Esophagus (tissue), 2 donors: Measurements from ENCODE around the gene HEPACAM. TPM values are rescaled to one million over a fixed set of nuclear protein-coding genes. Genes with fewer than 3 reads are reported as not detected.
A peak's percentile ranks its signal among the peaks of the same experiment; 100 is the strongest.

Experiments
- H3K27ac ChIP-seq, 2 donors: one replicate each; pipeline ENCODE4 v1.5.1; 2013; ENCODE audit warnings: low read depth in 2 of 2, mild to moderate bottlenecking in 2 of 2, inconsistent platforms in 1 of 2, low read length in 1 of 2, moderate library complexity in 1 of 2
- H3K27me3 ChIP-seq, 2 donors: one replicate each; pipeline ENCODE4 v1.6.1; 2013; ENCODE audit warnings: low read length in 2 of 2, control low read depth in 1 of 2, mild to moderate bottlenecking in 1 of 2; ENCODE audit not compliant: insufficient read depth in 2 of 2, control insufficient read depth in 1 of 2
- H3K36me3 ChIP-seq, 2 donors: one replicate each; pipeline ENCODE4 v1.6.1; 2013; ENCODE audit warnings: low read length in 1 of 2; ENCODE audit not compliant: control insufficient read depth in 2 of 2, insufficient read depth in 2 of 2
- H3K4me1 ChIP-seq, 2 donors: one replicate each; pipeline ENCODE4 v1.6.1; 2013; ENCODE audit warnings: low read length in 1 of 2; ENCODE audit not compliant: control insufficient read depth in 2 of 2, insufficient read depth in 2 of 2
- H3K4me3 ChIP-seq, 2 donors: one replicate each; pipeline ENCODE4 v1.5.1; 2013; ENCODE audit warnings: low read length in 2 of 2, mild to moderate bottlenecking in 2 of 2, low read depth in 1 of 2, moderate library complexity in 1 of 2
- H3K9me3 ChIP-seq, 2 donors: one replicate each; pipeline ENCODE4 v1.6.1; 2013; ENCODE audit warnings: mild to moderate bottlenecking in 2 of 2, low read depth in 1 of 2, low read length in 1 of 2, moderate library complexity in 1 of 2; ENCODE audit not compliant: control insufficient read depth in 2 of 2, insufficient read depth in 1 of 2
- WGBS, 2 donors: extraction: QIAGEN DNeasy Blood & Tissue Kit; methylation state at CpG; one replicate each; pipeline ENCODE4 v1.1.7; 2013; 5-methylcytosine and 5-hydroxymethylcytosine counted together
- polyA plus RNA-seq, 2 donors: library from polyadenylated mRNA; stranded (reverse); fragments of 200-250 nt; gene quantifications; one replicate each; pipeline ENCODE4 v1.2.3, GENCODE V29; 2013
- donor health status: healthy with polysubstance abuse.
- donor health status: Bipolar disorder and iron deficiency.

Gene HEPACAM
- polyA plus RNA-seq, 2 donors, result 0.02 TPM

DNA sequence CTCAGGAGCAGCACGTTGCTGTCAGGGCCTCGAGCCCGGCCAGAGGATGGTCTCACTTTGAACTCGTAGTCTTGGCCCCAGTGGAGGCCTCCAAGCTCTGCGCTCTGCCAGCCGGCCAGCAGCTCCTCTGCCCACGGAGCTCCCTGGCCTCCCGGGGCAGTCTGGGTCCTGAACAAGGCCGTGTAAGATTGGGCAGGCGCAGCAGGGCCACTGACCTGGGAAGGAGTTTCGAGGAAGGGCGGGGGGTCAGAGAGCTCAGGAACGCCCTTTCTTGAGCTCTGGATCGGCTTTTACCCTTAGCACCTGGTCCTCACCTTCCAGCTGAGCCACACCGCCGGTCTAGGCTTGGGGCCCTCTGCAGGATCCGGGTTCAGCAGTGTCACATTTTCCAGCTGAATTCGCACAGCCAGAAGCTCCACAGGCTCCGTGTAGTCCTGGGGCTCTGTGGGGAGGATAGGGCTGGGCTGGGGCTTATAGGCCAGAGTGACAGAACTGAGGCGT, 40.3 kb downstream of the HEPACAM start:
- Histone ChIP-seq H3K4me3 (no peak overlapping the region), H3K36me3 (no peaks in the 10 kb centered on the region), H3K27ac (peak overlapping the region in 1 of 2 donors; percentile 11), H3K4me1 (no peaks in the 10 kb centered on the region), H3K9me3 (no peaks in the 10 kb centered on the region), H3K27me3 (no peaks in the 10 kb centered on the region)
- 83 to 85% methylated on average over 20 of the region's 20 CpGs for WGBS, 2 donors

- H3K9me3 ChIP-seq, result no peaks in the 10 kb centered on the region
- H3K36me3 ChIP-seq, result no peaks in the 10 kb centered on the region
- 61 to 70% methylated on average over 4 of the region's 4 CpGs for WGBS, 2 donors
- no peak overlapping the region for H3K27ac ChIP-seq
- no peak overlapping the region for H3K4me3 ChIP-seq
- no peaks in the 10 kb centered on the region for H3K4me1 ChIP-seq
- H3K27me3 ChIP-seq, result no peaks in the 10 kb centered on the region
Observed at GRCh38 chr11:124894606-124895430, 41.0 kb downstream of the HEPACAM start.

GRCh38 chr11:124893781-124894401, 42.0 kb downstream of the HEPACAM start:
- Histone ChIP-seq H3K27ac (no peak overlapping the region), H3K9me3 (no peaks in the 10 kb centered on the region), H3K36me3 (no peaks in the 10 kb centered on the region), H3K27me3 (no peaks in the 10 kb centered on the region), H3K4me1 (no peaks in the 10 kb centered on the region), H3K4me3 (no peak overlapping the region)
- 86% methylated on average over 14 of the region's 14 CpGs for WGBS, 2 donors

GRCh38 chr11:124892750-124893454, 42.9 kb downstream of the HEPACAM start:
- Histone ChIP-seq H3K9me3 (no peaks in the 10 kb centered on the region), H3K27me3 (no peaks in the 10 kb centered on the region), H3K4me3 (no peak overlapping the region), H3K4me1 (no peaks in the 10 kb centered on the region), H3K27ac (no peak overlapping the region), H3K36me3 (no peaks in the 10 kb centered on the region)
- 80% methylated on average over 9 of the region's 9 CpGs for WGBS, 2 donors

- WGBS, 2 donors, result 81 to 88% methylated on average over 2 of the region's 2 CpGs
- H3K27ac ChIP-seq, result no peak overlapping the region
- no peaks in the 10 kb centered on the region for H3K36me3 ChIP-seq
- H3K9me3 ChIP-seq, result no peaks in the 10 kb centered on the region
- no peak overlapping the region for H3K4me3 ChIP-seq
- H3K4me1 ChIP-seq, result no peaks in the 10 kb centered on the region
- H3K27me3 ChIP-seq, result no peaks in the 10 kb centered on the region
Observed at GRCh38 chr11:124892146-124892545, 43.7 kb downstream of the HEPACAM start.

DNA sequence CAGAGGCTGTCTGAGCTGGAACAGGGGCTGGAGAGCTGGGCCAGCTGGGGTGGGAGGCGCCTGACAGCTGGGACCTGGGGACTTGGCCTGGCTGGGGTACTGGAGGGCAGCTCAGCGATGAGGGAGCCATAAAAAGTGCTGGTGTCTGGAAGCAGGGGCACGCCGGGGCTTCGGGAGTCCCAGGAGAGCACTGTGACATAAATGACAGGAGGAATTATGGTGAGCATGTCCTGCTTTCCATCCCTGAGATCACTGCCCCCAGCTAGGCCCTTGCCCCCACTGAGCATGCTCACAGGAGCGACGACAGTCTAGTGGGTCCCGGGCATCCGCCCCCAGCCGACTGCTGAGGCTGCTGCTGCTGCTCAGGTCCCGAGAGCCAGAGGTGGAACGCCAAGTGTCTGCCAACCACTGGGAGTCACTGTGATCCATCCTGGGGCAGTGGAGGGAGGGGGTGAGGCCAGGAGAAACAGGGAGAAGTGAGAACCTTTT, 44.4 kb downstream of the HEPACAM start:
- no peak overlapping the region for H3K4me3 ChIP-seq
- H3K27me3 ChIP-seq, result no peaks in the 10 kb centered on the region
- no peaks in the 10 kb centered on the region for H3K9me3 ChIP-seq
- no peaks in the 10 kb centered on the region for H3K36me3 ChIP-seq
- H3K27ac ChIP-seq, result no peak overlapping the region
- no peaks in the 10 kb centered on the region for H3K4me1 ChIP-seq
- WGBS, 2 donors, result 55 to 62% methylated on average over 12 of the region's 12 CpGs

- 61 to 70% methylated on average over 9 of the region's 9 CpGs for WGBS, 2 donors
- no peak overlapping the region for H3K27ac ChIP-seq
Observed at GRCh38 chr11:124890683-124891372, 45.0 kb downstream of the HEPACAM start.

DNA sequence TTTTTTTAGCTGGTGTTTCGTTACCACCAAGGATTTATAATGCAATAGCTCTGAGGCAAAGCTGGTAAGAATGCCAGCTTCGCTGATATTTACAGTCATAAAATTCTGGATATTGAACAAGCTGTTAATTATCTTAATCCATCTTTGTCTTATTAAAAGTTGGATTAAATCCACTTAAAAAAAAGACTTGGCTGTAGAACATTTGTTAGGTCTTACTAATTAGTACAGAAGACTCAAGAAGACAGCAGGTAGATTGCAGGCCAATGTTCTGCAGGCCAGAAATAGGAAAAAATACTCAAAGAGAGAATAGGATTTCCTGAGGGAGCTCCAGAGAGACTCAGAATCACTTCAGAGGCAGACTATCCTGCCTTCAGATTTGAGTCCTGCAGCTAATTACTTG, 45.7 kb downstream of the HEPACAM start:
- no peak overlapping the region for H3K27ac ChIP-seq
- 85 to 91% methylated on average over 2 of the region's 2 CpGs for WGBS, 2 donors
- H3K27me3 ChIP-seq, result no peaks in the 10 kb centered on the region
- H3K4me1 ChIP-seq, result no peaks in the 10 kb centered on the region
- no peak overlapping the region for H3K4me3 ChIP-seq
- H3K9me3 ChIP-seq, result no peaks in the 10 kb centered on the region
- H3K36me3 ChIP-seq, result no peaks in the 10 kb centered on the region

More at GRCh38 chr11:124890683-124891372, 45.0 kb downstream of the HEPACAM start:
- Histone ChIP-seq H3K4me1 (no peaks in the 10 kb centered on the region), H3K36me3 (no peaks in the 10 kb centered on the region), H3K9me3 (no peaks in the 10 kb centered on the region), H3K4me3 (no peak overlapping the region), H3K27me3 (no peaks in the 10 kb centered on the region)
